OCI-LY7 (cell line): ENCODE measurements around the gene CELF6. TPM values are rescaled to one million over a fixed set of nuclear protein-coding genes. Genes with fewer than 3 reads are reported as not detected.

Experiments used
- BruUV-seq: library from RNA; stranded (reverse); fragments of 400-500 nt; replicated peaks from 2 replicates; lab custom pipeline; 2021; lab: Mats Ljungman, UMichigan
- CTCF ChIA-PET: fragments of 300-600 bp; sonication (Branson Sonifier 250); formaldehyde crosslinking; loops from one replicate; lab custom pipeline; 2022; ENCODE audit warnings: antibody characterized with exemption; ENCODE audit not compliant: unreplicated experiment; lab: Charles Lee
- POLR2A ChIA-PET: fragments of 300-600 bp; sonication (Branson Sonifier 250); formaldehyde crosslinking; loops from one replicate; lab custom pipeline; 2022; ENCODE audit warnings: antibody characterized with exemption; lab: Charles Lee
- DNase-seq: peaks from one replicate; pipeline ENCODE4 v3.0.0-alpha.2; 2015; ENCODE audit warnings: low spot score
- H2AFZ ChIP-seq: fragments of 200-600 bp; sonication (generic), shearing (Covaris generic); 2 replicates; pipeline ENCODE4 v1.6.1; 2014; ENCODE audit warnings: mild to moderate bottlenecking, antibody characterized with exemption, low read length, moderate library complexity
- H3K27ac ChIP-seq: fragments of 200-600 bp; sonication (generic); 2 replicates; pipeline ENCODE4 v1.5.1; 2014; ENCODE audit warnings: mixed run types, low read depth, mild to moderate bottlenecking, moderate library complexity, low read length, inconsistent platforms; ENCODE audit not compliant: poor library complexity, severe bottlenecking
- H3K36me3 ChIP-seq: fragments of 200-600 bp; sonication (generic); 2 replicates; pipeline ENCODE4 v1.6.1; 2014; ENCODE audit warnings: mild to moderate bottlenecking, antibody characterized with exemption, low read length, moderate library complexity, mixed read lengths; ENCODE audit not compliant: insufficient read depth
- H3K4me1 ChIP-seq: fragments of 200-600 bp; sonication (generic); 2 replicates; pipeline ENCODE4 v1.5.1; 2014; ENCODE audit warnings: mild to moderate bottlenecking, low read length; ENCODE audit not compliant: insufficient read depth, poor library complexity, severe bottlenecking
- H3K4me2 ChIP-seq: fragments of 200-600 bp; sonication (generic); 2 replicates; pipeline ENCODE4 v1.6.1; 2014; ENCODE audit warnings: mild to moderate bottlenecking, low read length
- H3K4me3 ChIP-seq: fragments of 200-600 bp; sonication (generic); 2 replicates; pipeline ENCODE4 v1.5.1; 2014; ENCODE audit warnings: mild to moderate bottlenecking, low read depth, low read length; ENCODE audit not compliant: poor library complexity, severe bottlenecking
- H3K79me2 ChIP-seq: fragments of 200-600 bp; sonication (generic); 2 replicates; pipeline ENCODE4 v1.6.1; 2016; ENCODE audit warnings: low read depth, mild to moderate bottlenecking, low read length, moderate library complexity, mixed read lengths; ENCODE audit not compliant: insufficient read depth
- H3K9me2 ChIP-seq: fragments of 200-600 bp; sonication (generic); 2 replicates; pipeline ENCODE4 v1.6.1; 2016; ENCODE audit warnings: mild to moderate bottlenecking, low read length, mixed read lengths; ENCODE audit not compliant: insufficient read depth
- H3K9me3 ChIP-seq: fragments of 200-600 bp; sonication (generic); 2 replicates; pipeline ENCODE4 v1.6.1; 2014; ENCODE audit warnings: mild to moderate bottlenecking, mixed run types, low read length, mixed read lengths
- H4K20me1 ChIP-seq: fragments of 200-600 bp; sonication (generic); 2 replicates; pipeline ENCODE4 v1.6.1; 2014; ENCODE audit warnings: mild to moderate bottlenecking, antibody characterized with exemption, low read length, moderate library complexity, mixed read lengths; ENCODE audit not compliant: insufficient read depth
- CTCF ChIP-seq: fragments of 200-600 bp; sonication (generic); conservative IDR thresholded peaks from 2 replicates; pipeline ENCODE4 v1.5.1; 2014; ENCODE audit warnings: mild to moderate bottlenecking, antibody characterized with exemption, low read length, moderate library complexity, mixed read lengths
- EZH2phosphoT487 ChIP-seq: fragments of 200-600 bp; sonication (generic); IDR thresholded peaks from 2 replicates; pipeline ENCODE4 v1.6.1; 2018; ENCODE audit warnings: low read depth, borderline replicate concordance, mild to moderate bottlenecking, mixed run types, antibody characterized with exemption, low read length, moderate library complexity, mixed read lengths
- intact Hi-C: fragments of 100-400 bp; cut with micrococcal nuclease; formaldehyde crosslinking; loops from one replicate; pipeline ENCODE4 v1.10.0; 2022; ENCODE audit not compliant: unreplicated experiment
- total RNA-seq, 2 experiments: library from RNA; depleted of rRNA in 1 of 2; stranded (reverse); fragments of >200 nt in 1 of 2; shearing (Covaris generic) in 1 of 2; gene quantifications; 2 replicates each; pipeline ENCODE4 v1.2.3, GENCODE V29; 2014 to 2022

CELF6 gene
- total RNA-seq, 2 experiments from 2014 or later: 0.78 to 0.79 TPM

GRCh38 chr15:72249142-72249810 is 70.7 kb downstream of the CELF6 start:
- H3K4me1 ChIP-seq: no peaks in the 10 kb centered on the region
- H4K20me1 ChIP-seq: no peaks in the 10 kb centered on the region
- no peak for DNase-seq
- peaks cover 82% of the 10 kb centered on the region for H3K36me3 ChIP-seq
- no peak overlapping the region for H3K27ac ChIP-seq
- POLR2A ChIA-PET: interaction anchor here (1.6 kb wide), 1 partner anchor 12 kb away, joined by 3 read pairs; no protein-coding TSS in a partner anchor
- H3K9me3 ChIP-seq: no peaks in the 10 kb centered on the region
- no peak overlapping the region for H2AFZ ChIP-seq
- BruUV-seq: no TSS peak
- no peaks in the 10 kb centered on the region for H3K79me2 ChIP-seq
- no peak for TF ChIP-seq CTCF
- no peak for TF ChIP-seq EZH2phosphoT487
- no peak overlapping the region for H3K4me2 ChIP-seq
- CTCF ChIA-PET: no interaction called here
- no peak overlapping the region for H3K4me3 ChIP-seq
- no peaks in the 10 kb centered on the region for H3K9me2 ChIP-seq
- intact Hi-C loops: no loop called here

- Histone ChIP-seq H2AFZ (no peak overlapping the region), H3K9me2 (no peaks in the 10 kb centered on the region), H3K36me3 (peaks cover 82% of the 10 kb centered on the region), H3K4me1 (no peaks in the 10 kb centered on the region), H3K4me3 (no peak overlapping the region), H3K9me3 (no peaks in the 10 kb centered on the region), H4K20me1 (no peaks in the 10 kb centered on the region), H3K79me2 (no peaks in the 10 kb centered on the region), H3K4me2 (no peak overlapping the region), H3K27ac (no peak overlapping the region)
- no peak for TF ChIP-seq EZH2phosphoT487
- TF ChIP-seq CTCF: no peak
- DNase-seq: no peak
- ChIA-PET CTCF (no interaction called here), POLR2A (interaction anchor here (1.6 kb wide), 1 partner anchor 13 kb away, joined by 3 read pairs; no protein-coding TSS in a partner anchor)
- intact Hi-C loops: no loop called here
- BruUV-seq: no TSS peak
Measured at GRCh38 chr15:72248514-72248913, 71.4 kb downstream of the CELF6 start.

- H3K79me2 ChIP-seq: no peaks in the 10 kb centered on the region
- no peak overlapping the region for H3K4me2 ChIP-seq
- no peak for DNase-seq
- no peak overlapping the region for H3K4me3 ChIP-seq
- no peak overlapping the region for H2AFZ ChIP-seq
- no peaks in the 10 kb centered on the region for H3K4me1 ChIP-seq
- BruUV-seq: no TSS peak
- no peaks in the 10 kb centered on the region for H3K9me2 ChIP-seq
- peaks cover 72% of the 10 kb centered on the region for H3K36me3 ChIP-seq
- no peaks in the 10 kb centered on the region for H3K9me3 ChIP-seq
- H3K27ac ChIP-seq: no peak overlapping the region
- POLR2A ChIA-PET: no interaction called here
- no peaks in the 10 kb centered on the region for H4K20me1 ChIP-seq
- CTCF ChIA-PET: no interaction called here
- intact Hi-C loops: no loop called here
- TF ChIP-seq CTCF (no peak), EZH2phosphoT487 (no peak)
Measured at GRCh38 chr15:72242775-72243370, 77.1 kb downstream of the CELF6 start.
